PC-3 (cell line): ENCODE measurements around the gene EBLN2. TPM values are rescaled to one million over a fixed set of nuclear protein-coding genes. Genes with fewer than 3 reads are reported as not detected.

Experiments
- ATAC-seq: fragments of 200-7000 bp; cut with Tn5 transposase; 2 replicates; pipeline ENCODE4 v1.9.1; 2020; ENCODE audit warnings: mild to moderate bottlenecking, moderate library complexity
- BruUV-seq: library from RNA; stranded (reverse); fragments of 400-500 nt; replicated peaks from 2 replicates; lab custom pipeline; 2021; lab: Mats Ljungman, UMichigan
- CTCF ChIA-PET: fragments of 300-600 bp; sonication (Branson Sonifier 250); formaldehyde crosslinking; loops from one replicate; lab custom pipeline; 2022; ENCODE audit warnings: antibody characterized with exemption; lab: Charles Lee
- POLR2A ChIA-PET: fragments of 300-600 bp; sonication (Branson Sonifier 250); formaldehyde crosslinking; loops from one replicate; lab custom pipeline; 2022; ENCODE audit warnings: antibody characterized with exemption; ENCODE audit not compliant: unreplicated experiment; lab: Charles Lee
- DNase-seq: peaks from one replicate; pipeline ENCODE4 v3.0.0-alpha.2; 2015
- H2AFZ ChIP-seq: fragments of 300-600 bp; sonication (generic); 2 replicates; pipeline ENCODE4 v1.6.0; 2016; ENCODE audit warnings: antibody characterized with exemption, low read length
- H3F3A ChIP-seq: fragments of 300-600 bp; sonication (generic); one replicate; pipeline ENCODE4 v1.6.0; 2017; ENCODE audit warnings: antibody characterized with exemption, low read length, control low read depth, mild to moderate bottlenecking; ENCODE audit not compliant: unreplicated experiment
- H3K27ac ChIP-seq: fragments of 300-600 bp; sonication (generic); 2 replicates; pipeline ENCODE4 v1.5.1; 2016; ENCODE audit warnings: mild to moderate bottlenecking, low read length
- H3K27me3 ChIP-seq: fragments of 300-600 bp; sonication (generic); 2 replicates; pipeline ENCODE4 v1.6.1; 2016; ENCODE audit warnings: low read length, mixed read lengths
- H3K36me3 ChIP-seq: fragments of 300-600 bp; sonication (generic); 2 replicates; pipeline ENCODE4 v1.6.1; 2016; ENCODE audit warnings: low read depth, mixed run types, low read length, mixed read lengths
- H3K4me1 ChIP-seq: fragments of 300-600 bp; sonication (generic); 2 replicates; pipeline ENCODE4 v1.5.1; 2016; ENCODE audit warnings: low read length; ENCODE audit not compliant: insufficient read depth
- H3K4me2 ChIP-seq: fragments of 300-600 bp; sonication (generic); 2 replicates; pipeline ENCODE4 v1.6.0; 2016; ENCODE audit warnings: low read length
- H3K4me3 ChIP-seq: fragments of 300-600 bp; sonication (generic); 2 replicates; pipeline ENCODE4 v1.5.1; 2016; ENCODE audit warnings: mild to moderate bottlenecking, low read length, mixed read lengths
- H3K79me2 ChIP-seq: fragments of 300-600 bp; sonication (generic); 2 replicates; pipeline ENCODE4 v1.6.1; 2017; ENCODE audit warnings: low read length, mixed read lengths
- H3K9ac ChIP-seq: fragments of 300-600 bp; sonication (generic); 2 replicates; pipeline ENCODE4 v1.6.0; 2016; ENCODE audit warnings: mild to moderate bottlenecking, low read length
- H3K9me2 ChIP-seq: fragments of 300-600 bp; sonication (generic); replicated peaks from 2 replicates; pipeline ENCODE4 v1.6.1; 2016; ENCODE audit warnings: mixed run types, low read length, mixed read lengths
- H3K9me3 ChIP-seq: fragments of 300-600 bp; sonication (generic); 2 replicates; pipeline ENCODE4 v1.6.1; 2016; ENCODE audit warnings: low read length, mixed read lengths
- H4K20me1 ChIP-seq: fragments of 300-600 bp; sonication (generic); 2 replicates; pipeline ENCODE4 v1.6.1; 2016; ENCODE audit warnings: low read length, mixed read lengths
- EZH2 ChIP-seq: fragments of 300-600 bp; sonication (generic); IDR thresholded peaks from one replicate; pipeline ENCODE4 v1.6.1; 2017; ENCODE audit warnings: antibody characterized with exemption, mild to moderate bottlenecking, low read length; ENCODE audit not compliant: unreplicated experiment
- EZH2phosphoT487 ChIP-seq: fragments of 300-600 bp; sonication (generic); IDR thresholded peaks from 2 replicates; pipeline ENCODE4 v1.6.1; 2018; ENCODE audit warnings: mild to moderate bottlenecking, antibody characterized with exemption, low read length, borderline replicate concordance
- intact Hi-C: fragments of 100-400 bp; cut with micrococcal nuclease; formaldehyde crosslinking; loops from 2 replicates; pipeline ENCODE4 v1.9.0; 2023
- total RNA-seq: library from RNA; depleted of rRNA; stranded (reverse); fragments of >200 nt; gene quantifications from 2 replicates; pipeline ENCODE4 v1.2.3, GENCODE V29; 2014
- TF ChIP-seq, protein P1 (sequence below): fragments of 300-600 bp; sonication (generic); conservative IDR thresholded peaks from 2 replicates; pipeline ENCODE4 v1.5.1; 2017; ENCODE audit warnings: antibody characterized with exemption, low read depth, mild to moderate bottlenecking, low read length

The EBLN2 gene
- total RNA-seq, 1 experiment from 2014 or later = 6.2 TPM

- Histone ChIP-seq H3K27ac (no peak overlapping the region), H3K9ac (no peak overlapping the region), H3K79me2 (no peaks in the 10 kb centered on the region), H4K20me1 (no peaks in the 10 kb centered on the region), H3K36me3 (no peaks in the 10 kb centered on the region), H3F3A (no peaks in the 10 kb centered on the region), H3K4me2 (no peak overlapping the region), H3K9me3 (no peaks in the 10 kb centered on the region), H2AFZ (no peak overlapping the region), H3K4me3 (no peak overlapping the region), H3K4me1 (no peaks in the 10 kb centered on the region), H3K9me2 (no peaks in the 10 kb centered on the region), H3K27me3 (peaks cover 47% of the 10 kb centered on the region)
- ATAC-seq = no peak
- intact Hi-C loops = loop anchor here (1.0 kb wide), 2 partner anchors 330 to 400 kb away; no protein-coding TSS in a partner anchor
- BruUV-seq = no TSS peak
- CTCF ChIA-PET = no interaction called here
- POLR2A ChIA-PET = no interaction called here
- DNase-seq = no peak
- TF ChIP-seq EZH2 (no peak), EZH2phosphoT487 (no peak)
- TF ChIP-seq, protein P1, sequence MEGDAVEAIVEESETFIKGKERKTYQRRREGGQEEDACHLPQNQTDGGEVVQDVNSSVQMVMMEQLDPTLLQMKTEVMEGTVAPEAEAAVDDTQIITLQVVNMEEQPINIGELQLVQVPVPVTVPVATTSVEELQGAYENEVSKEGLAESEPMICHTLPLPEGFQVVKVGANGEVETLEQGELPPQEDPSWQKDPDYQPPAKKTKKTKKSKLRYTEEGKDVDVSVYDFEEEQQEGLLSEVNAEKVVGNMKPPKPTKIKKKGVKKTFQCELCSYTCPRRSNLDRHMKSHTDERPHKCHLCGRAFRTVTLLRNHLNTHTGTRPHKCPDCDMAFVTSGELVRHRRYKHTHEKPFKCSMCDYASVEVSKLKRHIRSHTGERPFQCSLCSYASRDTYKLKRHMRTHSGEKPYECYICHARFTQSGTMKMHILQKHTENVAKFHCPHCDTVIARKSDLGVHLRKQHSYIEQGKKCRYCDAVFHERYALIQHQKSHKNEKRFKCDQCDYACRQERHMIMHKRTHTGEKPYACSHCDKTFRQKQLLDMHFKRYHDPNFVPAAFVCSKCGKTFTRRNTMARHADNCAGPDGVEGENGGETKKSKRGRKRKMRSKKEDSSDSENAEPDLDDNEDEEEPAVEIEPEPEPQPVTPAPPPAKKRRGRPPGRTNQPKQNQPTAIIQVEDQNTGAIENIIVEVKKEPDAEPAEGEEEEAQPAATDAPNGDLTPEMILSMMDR = no peak
These were observed 40.4 kb downstream of the EBLN2 start for GRCh38 chr3:73101881-73102280.

- CTCF ChIA-PET = no interaction called here
- BruUV-seq = no TSS peak
- Histone ChIP-seq H3K9me2 (no peaks in the 10 kb centered on the region), H3K4me3 (no peak overlapping the region), H3K9me3 (no peaks in the 10 kb centered on the region), H3F3A (no peaks in the 10 kb centered on the region), H2AFZ (no peak overlapping the region), H4K20me1 (no peaks in the 10 kb centered on the region), H3K4me2 (no peak overlapping the region), H3K27me3 (peaks cover 44% of the 10 kb centered on the region), H3K4me1 (no peaks in the 10 kb centered on the region), H3K27ac (no peak overlapping the region), H3K9ac (no peak overlapping the region), H3K79me2 (no peaks in the 10 kb centered on the region), H3K36me3 (no peaks in the 10 kb centered on the region)
- TF ChIP-seq, protein P1 = no peak
- TF ChIP-seq EZH2 (no peak), EZH2phosphoT487 (no peak)
- DNase-seq = no peak
- POLR2A ChIA-PET = no interaction called here
- intact Hi-C loops = no loop called here
- no peak for ATAC-seq
These were observed 45.8 kb downstream of the EBLN2 start for GRCh38 chr3:73107215-73107614.

GRCh38 chr3:73107676-73108187 is 46.3 kb downstream of the EBLN2 start:
- H3K9ac ChIP-seq = no peak overlapping the region
- DNase-seq = no peak
- TF ChIP-seq, protein P1 = no peak
- TF ChIP-seq EZH2phosphoT487 (no peak), EZH2 (no peak)
- H2AFZ ChIP-seq = no peak overlapping the region
- H3K9me2 ChIP-seq = no peaks in the 10 kb centered on the region
- H4K20me1 ChIP-seq = no peaks in the 10 kb centered on the region
- no peak for ATAC-seq
- H3K4me2 ChIP-seq = no peak overlapping the region
- no peak overlapping the region for H3K4me3 ChIP-seq
- BruUV-seq = no TSS peak
- no peaks in the 10 kb centered on the region for H3K36me3 ChIP-seq
- peaks cover 42% of the 10 kb centered on the region for H3K27me3 ChIP-seq
- H3K9me3 ChIP-seq = no peaks in the 10 kb centered on the region
- intact Hi-C loops = no loop called here
- POLR2A ChIA-PET = no interaction called here
- no peaks in the 10 kb centered on the region for H3K79me2 ChIP-seq
- no peaks in the 10 kb centered on the region for H3F3A ChIP-seq
- no peaks in the 10 kb centered on the region for H3K4me1 ChIP-seq
- CTCF ChIA-PET = no interaction called here
- no peak overlapping the region for H3K27ac ChIP-seq
